Neural progenitor cell (in vitro differentiated cells): ENCODE results near the gene CYB5RL.

ENCODE experiments used
- EZH2 ChIP-seq: fragments of 200-600 bp; sonication (generic); IDR thresholded peaks from 2 replicates; pipeline ENCODE4 v1.6.1; 2017; ENCODE audit warnings: antibody characterized with exemption, mild to moderate bottlenecking, moderate library complexity
- TF ChIP-seq, protein P1 (sequence below): fragments of 200-600 bp; sonication (generic); IDR thresholded peaks from 2 replicates; pipeline ENCODE4 v1.5.1; 2017; ENCODE audit warnings: antibody characterized with exemption, mild to moderate bottlenecking

DNA sequence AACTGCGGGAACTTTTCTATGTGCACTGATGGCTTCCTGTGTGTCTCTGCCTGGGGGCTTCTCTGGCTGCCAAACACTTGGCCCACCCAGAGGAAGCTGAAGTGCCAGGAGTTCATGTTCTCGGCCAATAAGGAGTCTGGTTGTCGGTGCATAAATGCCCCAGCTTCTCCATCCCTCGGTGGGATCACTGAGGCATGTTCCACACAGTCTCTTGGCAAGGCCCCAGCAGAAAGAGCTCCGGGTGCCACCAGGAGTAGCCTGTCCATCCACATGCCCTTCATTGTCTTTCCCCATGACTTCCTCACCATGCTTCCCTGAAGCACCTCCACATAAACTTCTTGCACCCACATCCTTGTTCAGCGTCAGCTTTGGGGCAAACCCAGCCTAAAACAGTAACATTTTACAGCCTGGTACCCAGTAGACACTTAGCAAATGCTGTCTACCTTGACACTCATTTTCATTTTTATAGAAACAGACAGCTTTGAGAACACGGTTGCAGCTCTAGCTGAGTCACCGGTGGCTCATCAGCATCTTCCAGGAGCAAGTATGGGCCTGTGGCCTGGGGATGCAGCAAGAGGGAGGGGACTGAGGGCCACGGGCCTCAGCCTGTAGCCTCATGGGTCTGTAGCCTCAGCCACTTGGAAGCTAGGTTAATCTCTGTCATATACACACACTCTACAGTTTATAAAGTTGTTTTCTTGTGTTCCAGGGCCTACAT lies 32.2 kb downstream of the CYB5RL start:
- TF ChIP-seq, protein P1, sequence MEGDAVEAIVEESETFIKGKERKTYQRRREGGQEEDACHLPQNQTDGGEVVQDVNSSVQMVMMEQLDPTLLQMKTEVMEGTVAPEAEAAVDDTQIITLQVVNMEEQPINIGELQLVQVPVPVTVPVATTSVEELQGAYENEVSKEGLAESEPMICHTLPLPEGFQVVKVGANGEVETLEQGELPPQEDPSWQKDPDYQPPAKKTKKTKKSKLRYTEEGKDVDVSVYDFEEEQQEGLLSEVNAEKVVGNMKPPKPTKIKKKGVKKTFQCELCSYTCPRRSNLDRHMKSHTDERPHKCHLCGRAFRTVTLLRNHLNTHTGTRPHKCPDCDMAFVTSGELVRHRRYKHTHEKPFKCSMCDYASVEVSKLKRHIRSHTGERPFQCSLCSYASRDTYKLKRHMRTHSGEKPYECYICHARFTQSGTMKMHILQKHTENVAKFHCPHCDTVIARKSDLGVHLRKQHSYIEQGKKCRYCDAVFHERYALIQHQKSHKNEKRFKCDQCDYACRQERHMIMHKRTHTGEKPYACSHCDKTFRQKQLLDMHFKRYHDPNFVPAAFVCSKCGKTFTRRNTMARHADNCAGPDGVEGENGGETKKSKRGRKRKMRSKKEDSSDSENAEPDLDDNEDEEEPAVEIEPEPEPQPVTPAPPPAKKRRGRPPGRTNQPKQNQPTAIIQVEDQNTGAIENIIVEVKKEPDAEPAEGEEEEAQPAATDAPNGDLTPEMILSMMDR: no peak
- no peak for TF ChIP-seq EZH2
